Heart right ventricle (tissue), 16 donors: ENCODE measurements around the gene NKG7. TPM values are rescaled to one million over a fixed set of nuclear protein-coding genes. Genes with fewer than 3 reads are reported as not detected.
A peak's percentile ranks its signal among the peaks of the same experiment; 100 is the strongest.

ENCODE experiments used
- ATAC-seq, 8 donors: fragments of 200-7000 bp; cut with Tn5 transposase; one replicate each; pipeline ENCODE4 v1.9.1; 2020; ENCODE audit warnings: mild to moderate bottlenecking in 8 of 8, moderate library complexity in 8 of 8, moderate number of reproducible peaks in 1 of 8
- DNase-seq, 2 donors: peaks; one replicate each; pipeline ENCODE4 v3.0.0-alpha.2; 2020
- H3K27ac ChIP-seq, 10 donors: fragments of 200-600 bp; sonication (generic) in 2 of 10; one replicate each; pipeline versions ENCODE4 v1.5.0 to v1.8.0; 2020 to 2022; ENCODE audit warnings: mild to moderate bottlenecking in 3 of 10
- H3K27me3 ChIP-seq, 7 donors: fragments of 200-600 bp; one replicate each; pipeline ENCODE4 v1.8.0; 2021 to 2022; ENCODE audit warnings: mild to moderate bottlenecking in 2 of 7
- H3K36me3 ChIP-seq, 9 donors: fragments of 200-600 bp; sonication (generic) in 1 of 9; one replicate each; pipeline versions ENCODE4 v1.5.0 to v1.8.0; 2020 to 2022; ENCODE audit warnings: mild to moderate bottlenecking in 2 of 9
- H3K4me1 ChIP-seq, 9 donors: fragments of 200-600 bp; sonication (generic) in 1 of 9; one replicate each; pipeline versions ENCODE4 v1.5.0 to v1.8.0; 2020 to 2022; ENCODE audit warnings: mild to moderate bottlenecking in 4 of 9
- H3K4me3 ChIP-seq, 10 donors: fragments of 200-600 bp; sonication (generic) in 2 of 10; one replicate each; pipeline versions ENCODE4 v1.5.0 to v1.8.0; 2020 to 2022; ENCODE audit warnings: mild to moderate bottlenecking in 7 of 10, moderate library complexity in 2 of 10
- H3K9me3 ChIP-seq, 11 donors: fragments of 200-600 bp in 10 of 11; sonication (generic) in 2 of 11; one replicate each; pipeline versions ENCODE4 v1.5.0 to v1.8.0; 2013 to 2022; ENCODE audit warnings: mild to moderate bottlenecking in 2 of 11, control low read depth in 1 of 11, moderate library complexity in 1 of 11
- WGBS, 2 donors: extraction: QIAGEN DNeasy Blood & Tissue Kit; methylation state at CpG; one replicate each; pipeline ENCODE4 v1.1.7; 2013; ENCODE audit warnings: inconsistent platforms in 1 of 2; 5-methylcytosine and 5-hydroxymethylcytosine counted together
- intact Hi-C, 10 donors: fragments of 100-400 bp; cut with DNase I; formaldehyde crosslinking; loops; one replicate each; pipeline versions ENCODE4 v1.11.1 to v1.14.2; 2022
- polyA plus RNA-seq, 2 donors: library from polyadenylated mRNA; stranded (reverse); fragments of 200-250 nt; gene quantifications; one replicate each; pipeline ENCODE4 v1.2.3, GENCODE V29; 2013
- total RNA-seq, 10 donors: library from RNA; stranded (reverse); fragmentation: NEBNext Ultra II Directional in 3 of 10; extraction: Animal tissue kit (Norgen Biotek cat#: 25700) in 3 of 10; gene quantifications; one replicate each; pipeline versions ENCODE4 v1.2.1 to v1.2.4, GENCODE V29; 2021 to 2023
- TF ChIP-seq, protein P1 (sequence below), 9 donors: fragments of 200-600 bp; sonication (generic) in 2 of 9; IDR thresholded peaks; one replicate each; pipeline versions ENCODE4 v1.5.0 to v1.8.0; 2021 to 2022; ENCODE audit warnings: antibody characterized with exemption in 9 of 9, mild to moderate bottlenecking in 5 of 9, moderate library complexity in 1 of 9
- donor health status: Arrhythmogenic right ventricular cardiomyopathy.
- donor health status: ischemic (EF 13 %, LVEDD 7.1; RV severe dilation, severe dysfunction).
- donor health status: healthy with polysubstance abuse.
- donor health status: DM: no; HTN: yes; CAD: no.
- donor health status: DM: no; HTN: no; CAD: no.
- donor health status: ischemic (EF 25% LVEDD 6.9; RV normal size, moderate dysfunction).
- donor health status: ischemic (EF 25% LVEDD 5.7; RV mildly dilated, moderate dysfunction).
- donor health status: healthy.
- donor health status: DM: yes; HTN: yes; CAD: no.
- donor health status: Ischemic cardiomyopathy.
- donor health status: ischemic (EF 35%, LVEDD 5.7; RV mildly dilated, moderate dysfunction).
- donor health status: nonischemic (EF 11% LVEDD 7.7; RV severe dilation, severe dysfunction).
- donor health status: DM: yes; HTN: yes; CAD: no.
- donor health status: PGD.
- donor health status: ischemic (EF 29% LVEDD 5.4; RV normal size, mild dysfunction).
- donor health status: nonischemic (EF 23%, LVEDD 6.1; RV moderate dilation, normal function).

The NKG7 gene
- total and polyA plus RNA-seq, 12 donors: 0.47 to 23.1 (median 2.4) TPM

- H3K36me3 ChIP-seq: peaks cover 0 to 12% (median 7%) of the 10 kb centered on the region in 9 donors
- peak; percentile 97 to 99 for DNase-seq
- no peaks in the 10 kb centered on the region for H3K9me3 ChIP-seq
- no peaks in the 10 kb centered on the region for H3K27me3 ChIP-seq
- H3K27ac ChIP-seq: peak overlapping the region in 9 of 10 donors; percentile 32 to 78 (median 62)
- intact Hi-C loops: loop anchor here in 7 of 10 donors (1.0 to 10.0 kb wide), 13 partner anchors 23 to 315 kb away; partner anchors contain the start of genes ETFB (in 3 of the 7) and C19orf84 (in 1 of the 7)
- WGBS, 2 donors: 2% methylated on average over 93 to 107 of the region's 107 CpGs
- TF ChIP-seq, protein P1, sequence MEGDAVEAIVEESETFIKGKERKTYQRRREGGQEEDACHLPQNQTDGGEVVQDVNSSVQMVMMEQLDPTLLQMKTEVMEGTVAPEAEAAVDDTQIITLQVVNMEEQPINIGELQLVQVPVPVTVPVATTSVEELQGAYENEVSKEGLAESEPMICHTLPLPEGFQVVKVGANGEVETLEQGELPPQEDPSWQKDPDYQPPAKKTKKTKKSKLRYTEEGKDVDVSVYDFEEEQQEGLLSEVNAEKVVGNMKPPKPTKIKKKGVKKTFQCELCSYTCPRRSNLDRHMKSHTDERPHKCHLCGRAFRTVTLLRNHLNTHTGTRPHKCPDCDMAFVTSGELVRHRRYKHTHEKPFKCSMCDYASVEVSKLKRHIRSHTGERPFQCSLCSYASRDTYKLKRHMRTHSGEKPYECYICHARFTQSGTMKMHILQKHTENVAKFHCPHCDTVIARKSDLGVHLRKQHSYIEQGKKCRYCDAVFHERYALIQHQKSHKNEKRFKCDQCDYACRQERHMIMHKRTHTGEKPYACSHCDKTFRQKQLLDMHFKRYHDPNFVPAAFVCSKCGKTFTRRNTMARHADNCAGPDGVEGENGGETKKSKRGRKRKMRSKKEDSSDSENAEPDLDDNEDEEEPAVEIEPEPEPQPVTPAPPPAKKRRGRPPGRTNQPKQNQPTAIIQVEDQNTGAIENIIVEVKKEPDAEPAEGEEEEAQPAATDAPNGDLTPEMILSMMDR (IDR thresholded peaks at IDR 0.05): peak in 6 of 9 donors; percentile 6 to 43 (median 24)
- peak; percentile 95 to 98 (median 96) for ATAC-seq
- peak overlapping the region; percentile 47 to 77 (median 62) for H3K4me3 ChIP-seq
- peaks cover 0 to 24% (median 19%) of the 10 kb centered on the region in 9 donors for H3K4me1 ChIP-seq
Measured at GRCh38 chr19:51339687-51340656, 32.5 kb downstream of the NKG7 start.

- intact Hi-C loops: loop anchor here in 7 of 10 donors (1.0 to 10.0 kb wide), 13 partner anchors 24 to 316 kb away; partner anchors contain the start of genes ETFB (in 3 of the 7) and C19orf84 (in 1 of the 7)
- TF ChIP-seq, protein P1 (IDR thresholded peaks at IDR 0.05): no peak
- DNase-seq: no peak
- ATAC-seq: no peak
- H3K4me3 ChIP-seq: peak overlapping the region; percentile 47 to 77 (median 62)
- 1% methylated on average over 10 of the region's 10 CpGs for WGBS, 2 donors
- peaks cover 0 to 5% (median under 1%) of the 10 kb centered on the region in 9 donors for H3K36me3 ChIP-seq
- no peaks in the 10 kb centered on the region for H3K27me3 ChIP-seq
- peaks cover 0 to 24% (median 19%) of the 10 kb centered on the region in 9 donors for H3K4me1 ChIP-seq
- no peaks in the 10 kb centered on the region for H3K9me3 ChIP-seq
- H3K27ac ChIP-seq: peak overlapping the region in 6 of 10 donors; percentile 19 to 72 (median 34)
Measured at GRCh38 chr19:51339313-51339686, 33.2 kb downstream of the NKG7 start.

- H3K36me3 ChIP-seq: no peaks in the 10 kb centered on the region
- peak overlapping the region in 6 of 10 donors; percentile 19 to 72 (median 34) for H3K27ac ChIP-seq
- H3K4me1 ChIP-seq: peaks cover 0 to 24% (median 19%) of the 10 kb centered on the region in 9 donors
- peak overlapping the region; percentile 47 to 77 (median 62) for H3K4me3 ChIP-seq
- intact Hi-C loops: loop anchor here in 7 of 10 donors (1.0 to 10.0 kb wide), 14 partner anchors 24 to 316 kb away; partner anchors contain the start of genes ETFB (in 3 of the 7) and C19orf84 (in 1 of the 7)
- DNase-seq: peak; percentile 81 to 82
- H3K9me3 ChIP-seq: no peaks in the 10 kb centered on the region
- TF ChIP-seq, protein P1 (IDR thresholded peaks at IDR 0.05): peak; percentile 69 to 94 (median 84)
- no peaks in the 10 kb centered on the region for H3K27me3 ChIP-seq
- WGBS, 2 donors: 5 to 6% methylated on average over 40 to 43 of the region's 43 CpGs
- peak; percentile 66 to 88 (median 76) for ATAC-seq
Measured at GRCh38 chr19:51338563-51339312, 33.7 kb downstream of the NKG7 start.
